HCT116 (cell line): ENCODE measurements around the gene MOAP1. TPM values are rescaled to one million over a fixed set of nuclear protein-coding genes. Genes with fewer than 3 reads are reported as not detected.

Source experiments
- ATAC-seq: fragments of 200-7000 bp; cut with Tn5 transposase; 2 replicates; pipeline ENCODE4 v1.9.1; 2020; ENCODE audit warnings: mild to moderate bottlenecking, moderate library complexity
- BruUV-seq: library from RNA; stranded (reverse); fragments of 400-500 nt; replicated peaks from 2 replicates; lab custom pipeline; 2021; lab: Mats Ljungman, UMichigan
- CTCF ChIA-PET: fragments of 300-600 bp; sonication (Branson Sonifier 250); formaldehyde crosslinking; loops from one replicate; lab custom pipeline; 2021; ENCODE audit warnings: antibody characterized with exemption; lab: Charles Lee
- POLR2A ChIA-PET: fragments of 300-600, 350-600 bp; sonication (Branson Sonifier 250); formaldehyde crosslinking; loops from one replicate; lab custom pipeline; 2021; ENCODE audit warnings: antibody characterized with exemption; lab: Charles Lee
- RAD21 ChIA-PET, 2 experiments: fragments of 300-600 bp; sonication (Branson Sonifier 250); formaldehyde crosslinking; loops; one replicate each; lab custom pipeline; 2023; ENCODE audit warnings: low total read pairs in 2 of 2; ENCODE audit not compliant: uncharacterized antibody in 2 of 2, unreplicated experiment in 2 of 2, low non-redundant PET in 1 of 2; lab: Charles Lee
- DNase-seq: peaks from one replicate; pipeline ENCODE4 v3.0.0-alpha.2; 2010; ENCODE audit warnings: low read depth, low spot score
- H2AFZ ChIP-seq: fragments of 200-600 bp; shearing (Covaris generic), sonication (generic); 2 replicates; pipeline ENCODE4 v1.6.1; 2017; ENCODE audit warnings: low read depth, mixed run types, mixed read lengths, antibody characterized with exemption, low read length; ENCODE audit not compliant: poor library complexity, severe bottlenecking
- H3K27ac ChIP-seq: 2 replicates; pipeline ENCODE4 v1.5.1; 2012; ENCODE audit warnings: low read depth, low read length
- H3K27me3 ChIP-seq: fragments of 200-600 bp; sonication (generic); 2 replicates; pipeline ENCODE4 v1.6.1; 2016; ENCODE audit warnings: mixed run types, low read length, mixed read lengths; ENCODE audit not compliant: insufficient read depth
- H3K36me3 ChIP-seq, 2 experiments: fragments of 200-500 bp in 1 of 2; fragments of 200-600 bp in 1 of 2; sonication (Bioruptor generic) in 1 of 2; sonication (generic) in 1 of 2; 2 replicates each; pipeline versions ENCODE4 v1.5.1 to v1.6.1; 2014 to 2016; ENCODE audit warnings: low read length in 2 of 2, inconsistent platforms in 1 of 2, mixed read lengths in 1 of 2, mixed run types in 1 of 2; ENCODE audit not compliant: insufficient read depth in 2 of 2, control insufficient read depth in 1 of 2
- H3K4me1 ChIP-seq, 2 experiments: fragments of 200-600 bp in 1 of 2; sonication (generic) in 1 of 2; 2 replicates each; pipeline versions ENCODE4 v1.5.1 to v1.6.1; 2012 to 2017; ENCODE audit warnings: low read length in 2 of 2, inconsistent platforms in 1 of 2, mild to moderate bottlenecking in 1 of 2, mixed read lengths in 1 of 2, mixed run types in 1 of 2, moderate library complexity in 1 of 2; ENCODE audit not compliant: insufficient read depth in 2 of 2, control insufficient read depth in 1 of 2
- H3K4me2 ChIP-seq: fragments of 200-600 bp; sonication (generic); 2 replicates; pipeline ENCODE4 v1.6.1; 2017; ENCODE audit warnings: mixed run types, low read length, mixed read lengths
- H3K4me3 ChIP-seq, 2 experiments: fragments of 200-600 bp in 1 of 2; sonication (generic) in 1 of 2; replicated peaks in 1 of 2; 2 replicates each; pipeline ENCODE4 v1.5.1; 2011 to 2016; ENCODE audit warnings: low read length in 2 of 2, control low read depth in 1 of 2, low read depth in 1 of 2, mild to moderate bottlenecking in 1 of 2, mixed read lengths in 1 of 2, mixed run types in 1 of 2
- H3K79me2 ChIP-seq: fragments of 200-600 bp; sonication (generic); 2 replicates; pipeline ENCODE4 v1.6.1; 2017; ENCODE audit warnings: mild to moderate bottlenecking, mixed run types, low read length, moderate library complexity, mixed read lengths; ENCODE audit not compliant: insufficient read depth
- H3K9ac ChIP-seq: fragments of 200-600 bp; sonication (generic); 2 replicates; pipeline ENCODE4 v1.6.1; 2016; ENCODE audit warnings: low read length, mixed read lengths
- H3K9me2 ChIP-seq: fragments of 200-600 bp; sonication (generic), shearing (Covaris generic); 2 replicates; pipeline ENCODE4 v1.6.1; 2017; ENCODE audit warnings: mixed run types, mild to moderate bottlenecking, moderate library complexity; ENCODE audit not compliant: insufficient read depth
- H3K9me3 ChIP-seq, 2 experiments: fragments of 200-500 bp in 1 of 2; fragments of 200-600 bp in 1 of 2; sonication (Bioruptor generic) in 1 of 2; sonication (generic) in 1 of 2; 2 replicates each; pipeline ENCODE4 v1.6.1; 2014 to 2017; ENCODE audit warnings: low read length in 2 of 2, mixed read lengths in 2 of 2, inconsistent platforms in 1 of 2, low read depth in 1 of 2, mild to moderate bottlenecking in 1 of 2, mixed run types in 1 of 2, moderate library complexity in 1 of 2; ENCODE audit not compliant: control insufficient read depth in 1 of 2, insufficient read depth in 1 of 2
- H4K20me1 ChIP-seq: fragments of 200-600 bp; sonication (generic), shearing (Covaris generic); 2 replicates; pipeline ENCODE4 v1.6.1; 2017; ENCODE audit warnings: mixed run types, mild to moderate bottlenecking, moderate library complexity; ENCODE audit not compliant: insufficient read depth
- CEBPB ChIP-seq: IDR thresholded peaks from 2 replicates; pipeline ENCODE4 v1.6.1; 2012; ENCODE audit warnings: low read depth
- EGR1 ChIP-seq: IDR thresholded peaks from 2 replicates; pipeline ENCODE4 v1.6.1; 2012; ENCODE audit warnings: low read depth
- ELF1 ChIP-seq: IDR thresholded peaks from 2 replicates; pipeline ENCODE4 v1.6.1; 2012; ENCODE audit warnings: low read depth, borderline replicate concordance
- EZH2 ChIP-seq: fragments of 200-600 bp; sonication (generic); IDR thresholded peaks from 2 replicates; pipeline ENCODE4 v1.6.1; 2017; ENCODE audit warnings: antibody characterized with exemption, mixed run types
- EZH2phosphoT487 ChIP-seq: fragments of 200-600 bp; IDR thresholded peaks from 2 replicates; pipeline ENCODE4 v1.6.1; 2018; ENCODE audit warnings: antibody characterized with exemption, borderline replicate concordance
- FOSL1 ChIP-seq: IDR thresholded peaks from 2 replicates; pipeline ENCODE4 v1.6.1; 2012; ENCODE audit warnings: low read depth
- JUND ChIP-seq: IDR thresholded peaks from 2 replicates; pipeline ENCODE4 v1.6.1; 2012
- POLR2AphosphoS5 ChIP-seq: IDR thresholded peaks from 2 replicates; pipeline ENCODE4 v1.6.1; 2011; ENCODE audit warnings: mild to moderate bottlenecking, low read depth, low read length, moderate library complexity
- SRF ChIP-seq: IDR thresholded peaks from 2 replicates; pipeline ENCODE4 v1.6.1; 2012; ENCODE audit warnings: low read depth
- ZFX ChIP-seq: fragments of 450-650 bp; IDR thresholded peaks from 2 replicates; pipeline ENCODE4 v1.6.1; 2017
- intact Hi-C: fragments of 100-400 bp; cut with micrococcal nuclease; formaldehyde crosslinking; loops from 2 replicates; pipeline ENCODE4 v1.10.0; 2022
- total RNA-seq: library from RNA; stranded (reverse); gene quantifications from one replicate; pipeline ENCODE4 v1.2.1, GENCODE V29; 2021; ENCODE audit not compliant: unreplicated experiment
- TF ChIP-seq, protein P1 (sequence below): IDR thresholded peaks from 2 replicates; pipeline ENCODE4 v1.6.1; 2011; ENCODE audit warnings: mild to moderate bottlenecking, low read length, moderate library complexity; ENCODE audit not compliant: insufficient replicate concordance; ENCODE audit errors: extremely low read depth
- TF ChIP-seq, protein P2 (sequence below): IDR thresholded peaks from 2 replicates; pipeline ENCODE4 v1.6.1; 2012
- TF ChIP-seq, protein P3 (sequence below), 3 experiments: fragments of 200-600 bp in 1 of 3; sonication (generic) in 1 of 3; IDR thresholded peaks in 2 of 3; conservative IDR thresholded peaks in 1 of 3; 2 replicates each; pipeline ENCODE4 v1.5.1; 2012 to 2017; ENCODE audit warnings: low read depth in 2 of 3, low read length in 2 of 3, antibody characterized with exemption in 1 of 3, borderline replicate concordance in 1 of 3, control low read depth in 1 of 3, mild to moderate bottlenecking in 1 of 3, mixed read lengths in 1 of 3, mixed run types in 1 of 3, moderate library complexity in 1 of 3; ENCODE audit not compliant: insufficient read depth in 1 of 3

MOAP1 gene
- total RNA-seq, 1 experiment from 2014 or later, result 14.2 TPM

DNA sequence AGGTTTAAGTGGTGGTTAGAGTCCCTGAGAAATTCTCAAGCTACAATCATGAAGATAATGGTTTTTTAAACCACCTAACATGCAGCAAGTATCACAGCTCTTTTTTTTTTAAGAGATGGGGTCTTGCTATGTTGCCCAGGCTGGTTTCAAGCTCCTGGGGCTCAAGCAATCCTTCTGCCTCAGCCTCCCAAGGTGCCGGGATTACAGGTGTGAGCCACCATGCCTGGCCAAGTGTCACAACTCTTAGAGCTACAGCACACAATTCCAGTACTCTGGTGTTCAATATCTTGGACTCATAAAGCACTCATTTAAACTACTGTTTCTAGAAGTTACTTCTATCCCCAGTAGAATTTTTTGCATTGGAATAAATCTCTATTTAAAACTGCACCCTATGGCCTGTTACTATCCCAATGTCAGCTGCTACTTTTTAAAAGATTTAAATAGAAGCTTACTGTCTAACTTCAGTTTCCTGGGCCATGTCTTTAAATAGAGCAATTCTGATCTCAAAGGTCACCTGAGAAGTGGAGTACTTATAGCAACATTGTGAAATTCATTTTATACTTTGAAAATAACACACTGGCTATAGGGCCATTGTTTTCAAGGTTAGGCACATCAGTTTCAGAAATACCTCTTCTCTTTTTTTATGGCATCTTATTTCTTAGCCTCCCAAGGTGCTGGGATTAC is 10.8 kb upstream of the MOAP1 start (continued):
- TF ChIP-seq, protein P1, sequence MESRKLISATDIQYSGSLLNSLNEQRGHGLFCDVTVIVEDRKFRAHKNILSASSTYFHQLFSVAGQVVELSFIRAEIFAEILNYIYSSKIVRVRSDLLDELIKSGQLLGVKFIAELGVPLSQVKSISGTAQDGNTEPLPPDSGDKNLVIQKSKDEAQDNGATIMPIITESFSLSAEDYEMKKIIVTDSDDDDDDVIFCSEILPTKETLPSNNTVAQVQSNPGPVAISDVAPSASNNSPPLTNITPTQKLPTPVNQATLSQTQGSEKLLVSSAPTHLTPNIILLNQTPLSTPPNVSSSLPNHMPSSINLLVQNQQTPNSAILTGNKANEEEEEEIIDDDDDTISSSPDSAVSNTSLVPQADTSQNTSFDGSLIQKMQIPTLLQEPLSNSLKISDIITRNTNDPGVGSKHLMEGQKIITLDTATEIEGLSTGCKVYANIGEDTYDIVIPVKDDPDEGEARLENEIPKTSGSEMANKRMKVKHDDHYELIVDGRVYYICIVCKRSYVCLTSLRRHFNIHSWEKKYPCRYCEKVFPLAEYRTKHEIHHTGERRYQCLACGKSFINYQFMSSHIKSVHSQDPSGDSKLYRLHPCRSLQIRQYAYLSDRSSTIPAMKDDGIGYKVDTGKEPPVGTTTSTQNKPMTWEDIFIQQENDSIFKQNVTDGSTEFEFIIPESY, result no peak
- no peak for TF ChIP-seq EGR1
- no peak for TF ChIP-seq ELF1
- no peak for TF ChIP-seq JUND
- no peak for TF ChIP-seq CEBPB
- no peak for TF ChIP-seq POLR2AphosphoS5
- no peak for TF ChIP-seq FOSL1

DNA sequence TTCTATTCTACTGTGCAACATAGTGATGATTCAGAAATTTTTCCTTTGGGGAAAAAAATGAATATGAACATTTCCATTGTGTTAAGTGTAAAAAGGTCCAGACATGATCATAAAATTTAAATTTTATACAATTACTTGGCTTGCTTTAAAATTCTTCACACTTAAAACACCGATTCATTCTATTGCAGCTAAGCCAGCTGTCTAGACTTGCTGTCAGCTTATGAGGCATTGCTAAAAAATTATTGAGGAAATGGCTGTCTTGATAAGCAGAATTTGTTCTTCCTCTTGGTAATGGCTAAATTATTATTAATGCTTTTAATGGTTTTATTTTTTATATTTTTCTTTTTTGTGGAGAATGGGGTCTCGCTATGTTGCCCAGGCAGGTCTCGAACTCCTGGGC is 2.3 kb upstream of the MOAP1 start:
- Histone ChIP-seq H3K4me3 (no peak overlapping the region), H3K36me3 (peaks cover 0 to 17% of the 10 kb centered on the region in 2 experiments), H3K9me2 (no peaks in the 10 kb centered on the region), H3K9me3 (no peaks in the 10 kb centered on the region), H4K20me1 (no peaks in the 10 kb centered on the region), H3K4me2 (no peak overlapping the region), H3K27ac (no peak overlapping the region), H3K4me1 (peaks cover 2 to 16% of the 10 kb centered on the region in 2 experiments; a peak in 3 of 4 replicates), H3K9ac (no peak overlapping the region), H3K27me3 (no peaks in the 10 kb centered on the region), H3K79me2 (peaks cover 36% of the 10 kb centered on the region), H2AFZ (no peak overlapping the region)
- BruUV-seq, result no TSS peak
- TF ChIP-seq, protein P2, sequence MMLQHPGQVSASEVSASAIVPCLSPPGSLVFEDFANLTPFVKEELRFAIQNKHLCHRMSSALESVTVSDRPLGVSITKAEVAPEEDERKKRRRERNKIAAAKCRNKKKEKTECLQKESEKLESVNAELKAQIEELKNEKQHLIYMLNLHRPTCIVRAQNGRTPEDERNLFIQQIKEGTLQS, result no peak
- TF ChIP-seq EZH2phosphoT487 (no peak), EZH2 (no peak), ZFX (no peak), FOSL1 (no peak), SRF (no peak)
- TF ChIP-seq, protein P1, result no peak
- TF ChIP-seq, protein P3, sequence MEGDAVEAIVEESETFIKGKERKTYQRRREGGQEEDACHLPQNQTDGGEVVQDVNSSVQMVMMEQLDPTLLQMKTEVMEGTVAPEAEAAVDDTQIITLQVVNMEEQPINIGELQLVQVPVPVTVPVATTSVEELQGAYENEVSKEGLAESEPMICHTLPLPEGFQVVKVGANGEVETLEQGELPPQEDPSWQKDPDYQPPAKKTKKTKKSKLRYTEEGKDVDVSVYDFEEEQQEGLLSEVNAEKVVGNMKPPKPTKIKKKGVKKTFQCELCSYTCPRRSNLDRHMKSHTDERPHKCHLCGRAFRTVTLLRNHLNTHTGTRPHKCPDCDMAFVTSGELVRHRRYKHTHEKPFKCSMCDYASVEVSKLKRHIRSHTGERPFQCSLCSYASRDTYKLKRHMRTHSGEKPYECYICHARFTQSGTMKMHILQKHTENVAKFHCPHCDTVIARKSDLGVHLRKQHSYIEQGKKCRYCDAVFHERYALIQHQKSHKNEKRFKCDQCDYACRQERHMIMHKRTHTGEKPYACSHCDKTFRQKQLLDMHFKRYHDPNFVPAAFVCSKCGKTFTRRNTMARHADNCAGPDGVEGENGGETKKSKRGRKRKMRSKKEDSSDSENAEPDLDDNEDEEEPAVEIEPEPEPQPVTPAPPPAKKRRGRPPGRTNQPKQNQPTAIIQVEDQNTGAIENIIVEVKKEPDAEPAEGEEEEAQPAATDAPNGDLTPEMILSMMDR (IDR thresholded peaks at IDR 0.05 in 2 of 3, conservative IDR thresholded peaks at IDR 0.05 in 1 of 3; ENCODE audit: borderline replicate concordance in 1 of 3, insufficient read depth in 1 of 3, low read depth in 2 of 3, low read length in 2 of 3), result no peak
- ATAC-seq (no peak), DNase-seq (no peak)
- intact Hi-C loops, result no loop called here
- ChIA-PET CTCF (interaction anchor here (1.4 kb wide), 1 partner anchor 20 kb away, joined by 3 read pairs; the partner anchor contains the start of genes GON7 and UBR7), RAD21 (no interaction called here), POLR2A (no interaction called here)
